IMR-90 (cell line): ENCODE measurements around the gene PHKB. TPM values are rescaled to one million over a fixed set of nuclear protein-coding genes. Genes with fewer than 3 reads are reported as not detected.

Experiments used
- ATAC-seq: fragments of 200-7000 bp; cut with Tn5 transposase; 2 replicates; pipeline ENCODE4 v1.9.1; 2020; ENCODE audit warnings: low read depth, mild to moderate bottlenecking, moderate library complexity
- BruUV-seq: library from RNA; stranded (reverse); fragments of 400-500 nt; replicated peaks from 2 replicates; lab custom pipeline; 2021; lab: Mats Ljungman, UMichigan
- CTCF ChIA-PET: fragments of 300-600 bp; formaldehyde crosslinking; extraction: SDS; loops from one replicate; lab custom pipeline; 2021; ENCODE audit warnings: antibody characterized with exemption; lab: Yijun Ruan, JAX
- POLR2A ChIA-PET: fragments of 300-600 bp; sonication (Branson Sonifier 250); formaldehyde crosslinking; loops from one replicate; lab custom pipeline; 2022; ENCODE audit warnings: antibody characterized with exemption; ENCODE audit not compliant: unreplicated experiment; lab: Charles Lee
- DNase-seq: peaks from one replicate; pipeline ENCODE4 v3.0.0; 2013
- H2AFZ ChIP-seq: replicated peaks from 2 replicates; pipeline ENCODE3; 2013; ENCODE audit warnings: low read length, mild to moderate bottlenecking; ENCODE audit not compliant: poor library complexity
- H2AK5ac ChIP-seq: 2 replicates; pipeline ENCODE4 v1.6.1; 2013; ENCODE audit warnings: low read depth, low read length, inconsistent platforms
- H2AK9ac ChIP-seq: replicated peaks from 2 replicates; pipeline ENCODE3; 2013; ENCODE audit warnings: mild to moderate bottlenecking, low read depth, low read length, moderate library complexity; ENCODE audit not compliant: poor library complexity
- H2BK120ac ChIP-seq: 2 replicates; pipeline ENCODE4 v1.6.1; 2013; ENCODE audit warnings: low read depth, low read length, inconsistent platforms
- H2BK15ac ChIP-seq: 3 replicates; pipeline ENCODE4 v1.6.1; 2013; ENCODE audit warnings: low read depth, low read length, inconsistent platforms
- H2BK20ac ChIP-seq: 2 replicates; pipeline ENCODE4 v1.6.1; 2013; ENCODE audit warnings: low read depth, mild to moderate bottlenecking, inconsistent platforms, low read length, moderate library complexity
- H2BK5ac ChIP-seq: 2 replicates; pipeline ENCODE4 v1.6.1; 2013; ENCODE audit warnings: mild to moderate bottlenecking, low read depth, low read length, inconsistent platforms; ENCODE audit not compliant: poor library complexity, severe bottlenecking
- H3K14ac ChIP-seq: replicated peaks from 2 replicates; pipeline ENCODE4 v1.6.1; 2013; ENCODE audit warnings: low read depth, low read length, inconsistent platforms
- H3K18ac ChIP-seq: 2 replicates; pipeline ENCODE4 v1.6.1; 2013; ENCODE audit warnings: low read depth, low read length, control low read depth
- H3K23ac ChIP-seq: 2 replicates; pipeline ENCODE4 v1.6.1; 2013; ENCODE audit warnings: low read depth, low read length, inconsistent platforms
- H3K27ac ChIP-seq: 2 replicates; pipeline ENCODE4 v1.5.1; 2013; ENCODE audit warnings: mild to moderate bottlenecking, control low read depth, low read length; ENCODE audit not compliant: insufficient read depth
- H3K27me3 ChIP-seq: 2 replicates; pipeline ENCODE4 v1.6.1; 2013; ENCODE audit warnings: low read length; ENCODE audit not compliant: control insufficient read depth, insufficient read depth
- H3K36me3 ChIP-seq: 2 replicates; pipeline ENCODE4 v1.6.1; 2013; ENCODE audit warnings: low read length, mixed read lengths; ENCODE audit not compliant: control insufficient read depth, insufficient read depth
- H3K4ac ChIP-seq: 2 replicates; pipeline ENCODE4 v1.6.1; 2013; ENCODE audit warnings: low read depth, low read length, inconsistent platforms
- H3K4me1 ChIP-seq: 2 replicates; pipeline ENCODE4 v1.6.1; 2013; ENCODE audit warnings: low read length, mixed read lengths; ENCODE audit not compliant: control insufficient read depth, insufficient read depth
- H3K4me2 ChIP-seq: 2 replicates; pipeline ENCODE4 v1.6.1; 2013; ENCODE audit warnings: low read depth, mild to moderate bottlenecking, control low read depth, low read length, moderate library complexity
- H3K4me3 ChIP-seq: 2 replicates; pipeline ENCODE4 v1.5.1; 2013; ENCODE audit warnings: low read depth, mild to moderate bottlenecking, control low read depth, low read length, moderate library complexity; ENCODE audit not compliant: insufficient read depth
- H3K56ac ChIP-seq: 2 replicates; pipeline ENCODE4 v1.6.1; 2013; ENCODE audit warnings: low read length, inconsistent platforms; ENCODE audit not compliant: insufficient read depth; ENCODE audit errors: extremely low read depth
- H3K79me1 ChIP-seq, 2 experiments: 2 replicates each; pipeline ENCODE4 v1.6.1; 2013; ENCODE audit warnings: low read length in 2 of 2, inconsistent platforms in 1 of 2, low read depth in 1 of 2
- H3K9ac ChIP-seq: 2 replicates; pipeline ENCODE4 v1.6.1; 2013; ENCODE audit warnings: low read depth, low read length, control low read depth
- H3K9me1 ChIP-seq: 2 replicates; pipeline ENCODE4 v1.6.1; 2013; ENCODE audit warnings: low read length, inconsistent platforms; ENCODE audit not compliant: insufficient read depth
- H3K9me3 ChIP-seq: 2 replicates; pipeline ENCODE4 v1.6.1; 2013; ENCODE audit warnings: low read length; ENCODE audit not compliant: control insufficient read depth, insufficient read depth
- H4K20me1 ChIP-seq: 2 replicates; pipeline ENCODE4 v1.6.1; 2013; ENCODE audit warnings: low read length, inconsistent platforms; ENCODE audit not compliant: insufficient read depth
- H4K5ac ChIP-seq: 2 replicates; pipeline ENCODE4 v1.6.1; 2013; ENCODE audit warnings: mild to moderate bottlenecking, low read depth, low read length, control low read depth
- H4K8ac ChIP-seq, 2 experiments: 2 replicates each; pipeline ENCODE4 v1.6.1; 2013; ENCODE audit warnings: low read depth in 2 of 2, low read length in 2 of 2, control low read depth in 1 of 2, inconsistent platforms in 1 of 2
- H4K91ac ChIP-seq: 2 replicates; pipeline ENCODE4 v1.6.1; 2013; ENCODE audit warnings: low read depth, low read length, inconsistent platforms; ENCODE audit not compliant: insufficient read depth
- BHLHE40 ChIP-seq: fragments of 150-350 bp; IDR thresholded peaks from 2 replicates; pipeline ENCODE4 v1.6.1; 2016; ENCODE audit warnings: mild to moderate bottlenecking, low read depth, low read length
- CHD1 ChIP-seq: IDR thresholded peaks from 2 replicates; pipeline ENCODE4 v1.6.1; 2012; ENCODE audit warnings: low read depth, low read length, improper control_type of control experiment
- MAFK ChIP-seq: IDR thresholded peaks from 2 replicates; pipeline ENCODE4 v1.6.1; 2012; ENCODE audit warnings: low read depth, low read length, improper control_type of control experiment
- MAZ ChIP-seq: IDR thresholded peaks from 2 replicates; pipeline ENCODE4 v1.6.1; 2012; ENCODE audit warnings: low read depth, mild to moderate bottlenecking, low read length, improper control_type of control experiment, moderate library complexity, borderline replicate concordance
- RAD21 ChIP-seq: IDR thresholded peaks from 2 replicates; pipeline ENCODE4 v1.6.1; 2012; ENCODE audit warnings: low read length, improper control_type of control experiment
- WGBS, 2 experiments: methylation state at CpG; one replicate each; pipeline versions ENCODE4 v1.1.5 to v1.1.7; 2013; ENCODE audit warnings: missing lambda C conversion rate in 2 of 2; ENCODE audit not compliant: insufficient read length in 1 of 2; ENCODE audit errors: extremely low coverage in 2 of 2; 5-methylcytosine and 5-hydroxymethylcytosine counted together
- dilution Hi-C: fragments of 300-500 bp; cut with HindIII; formaldehyde crosslinking; loops from one replicate; pipeline ENCODE4 v1.14.3; 2018; ENCODE audit warnings: low sequenced_read_pairs; ENCODE audit not compliant: unreplicated experiment
- in situ Hi-C: fragments of 300-500 bp; cut with MboI; formaldehyde crosslinking; loops from 3 replicates; pipeline ENCODE4 v1.14.3; 2019; ENCODE audit warnings: low sequenced_read_pairs, inconsistent platforms, mixed read lengths
- intact Hi-C: fragments of 100-400 bp; cut with micrococcal nuclease; formaldehyde crosslinking; loops from 2 replicates; pipeline ENCODE4 v1.10.0; 2022
- polyA plus RNA-seq, 3 experiments: library from polyadenylated mRNA; depleted of rRNA; stranded (reverse); fragments of >200 nt; gene quantifications; 2 replicates each; pipeline ENCODE4 v1.2.3, GENCODE V29; 2012; ENCODE audit warnings: low replicate concordance in 1 of 3
- total RNA-seq: library from RNA; depleted of rRNA; stranded (reverse); fragments of >200 nt; gene quantifications from 2 replicates; pipeline ENCODE4 v1.2.3, GENCODE V29; 2012

The PHKB gene
- total and polyA plus RNA-seq, 2 of the 4 experiments (the other 2 are of a cell fraction), result 24.2 to 58.6 TPM

DNA sequence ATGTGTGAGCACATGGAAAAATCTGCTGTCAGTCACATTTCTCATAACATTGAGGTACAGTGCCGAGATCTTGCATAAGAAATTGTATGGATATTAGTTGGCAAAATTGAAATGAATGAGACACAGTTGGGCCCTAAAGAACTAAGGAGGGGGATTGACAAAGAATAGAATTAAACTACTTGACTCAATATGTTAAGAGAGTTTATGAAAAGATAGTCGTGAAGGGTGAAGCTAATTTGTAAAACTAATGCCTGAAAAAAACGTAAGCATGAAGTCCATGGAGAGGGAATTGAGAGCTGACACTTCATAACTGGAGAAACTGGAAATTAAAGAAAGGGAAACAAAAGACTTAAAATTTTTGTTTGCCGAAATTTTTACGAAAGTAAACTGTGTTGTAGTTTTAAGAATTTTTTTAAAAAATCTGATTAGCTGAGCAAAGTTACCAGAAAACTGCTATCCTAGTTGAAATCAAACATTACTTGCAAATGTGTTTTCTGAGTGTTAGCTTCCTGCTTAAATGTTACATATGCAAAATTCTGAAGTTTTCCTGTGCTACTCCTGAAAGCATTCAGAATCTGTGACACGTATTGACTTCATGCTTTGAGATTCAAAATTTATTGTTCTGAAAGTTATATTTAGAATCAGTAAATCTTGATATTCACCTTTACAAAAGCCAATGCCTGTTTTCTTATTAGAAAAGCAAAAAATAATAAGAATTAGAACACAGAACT is 239.9 kb downstream of the PHKB start:
- DNase-seq (no peak), ATAC-seq (no peak)
- dilution Hi-C loops, result no loop called here
- no peak overlapping the region for H3K4me3 ChIP-seq
- no peaks in the 10 kb centered on the region for H3K4me1 ChIP-seq
- H3K36me3 ChIP-seq, result peaks cover 10% of the 10 kb centered on the region
- H4K91ac ChIP-seq, result no peak overlapping the region
- no peaks in the 10 kb centered on the region for H4K20me1 ChIP-seq
- no peak overlapping the region for H3K9ac ChIP-seq
- BruUV-seq, result no TSS peak
- H2BK15ac ChIP-seq, result no peak overlapping the region
- H3K9me3 ChIP-seq, result no peaks in the 10 kb centered on the region
- no peak for TF ChIP-seq RAD21
- TF ChIP-seq CHD1, result no peak
- TF ChIP-seq BHLHE40, result no peak
- no peak for TF ChIP-seq MAZ
- TF ChIP-seq MAFK, result no peak
- no peak overlapping the region for H2AK9ac ChIP-seq
- H3K56ac ChIP-seq, result no peak overlapping the region
- in situ Hi-C loops, result no loop called here
- H3K9me1 ChIP-seq, result peaks cover 6% of the 10 kb centered on the region; the same call in 1 of the 2 replicates
- H2BK120ac ChIP-seq, result no peak overlapping the region
- POLR2A ChIA-PET, result no interaction called here
- no peak overlapping the region for H4K8ac ChIP-seq
- no peak overlapping the region for H2AK5ac ChIP-seq
- WGBS, 2 experiments, result 0% methylated on average over 1 of the region's 6 CpGs; no CpG with 5 or more reads in 1 of the 2 experiments
- no peak overlapping the region for H3K4me2 ChIP-seq
- no peak overlapping the region for H2BK20ac ChIP-seq
- H3K4ac ChIP-seq, result no peak overlapping the region
- no peak overlapping the region for H3K27ac ChIP-seq
- H2BK5ac ChIP-seq, result no peak overlapping the region
- H3K23ac ChIP-seq, result no peak overlapping the region
- no peak overlapping the region for H3K14ac ChIP-seq
- no peak overlapping the region for H4K5ac ChIP-seq
- H3K79me1 ChIP-seq, result no peaks in the 10 kb centered on the region
- CTCF ChIA-PET, result interaction anchor here (0.6 kb wide), 1 partner anchor 236 kb away, joined by 3 read pairs; no protein-coding TSS in a partner anchor
- H2AFZ ChIP-seq, result no peak overlapping the region
- intact Hi-C loops, result no loop called here
- no peak overlapping the region for H3K18ac ChIP-seq
- H3K27me3 ChIP-seq, result no peaks in the 10 kb centered on the region
